Myometrial cell (primary cell): ENCODE data around the gene PACSIN2. TPM values are rescaled to one million over a fixed set of nuclear protein-coding genes. Genes with fewer than 3 reads are reported as not detected.

Experiments used
- total RNA-seq: library from RNA; depleted of rRNA; stranded (reverse); fragments of >200 nt; gene quantifications from 2 replicates; pipeline ENCODE4 v1.2.3, GENCODE V29; 2015

The PACSIN2 gene
- total RNA-seq = 42.1 and 50.0 TPM in 2 replicates

GRCh38 chr22:43014869-43015676 lies at the start of gene PACSIN2:
Gene PACSIN2 (minus strand): TSS chr22:43015149. CDS start chr22:42912080, 103,069 bp downstream.

GRCh38 chr22:42856865-42857704 lies 157.9 kb downstream of the PACSIN2 start, which contains the start of gene ARFGAP3:
Gene ARFGAP3 (minus strand): TSS chr22:42857273. CDS start chr22:42857182, 91 bp downstream.

Other genes starting within 250 kb of the PACSIN2 start
- 77.1 and 124 TPM in 2 replicates for gene ARFGAP3, start 157.9 kb downstream of the PACSIN2 start, total RNA-seq
- 9.7 and 11.2 TPM in 2 replicates for gene TTLL1, start 74.2 kb upstream of the PACSIN2 start, total RNA-seq
- gene BIK, start 95.6 kb upstream of the PACSIN2 start, total RNA-seq = not detected in 2 replicates
- gene MCAT, start 128.2 kb upstream of the PACSIN2 start, total RNA-seq = 28.0 and 29.7 TPM in 2 replicates
- 821 and 840 TPM in 2 replicates for gene TSPO, start 136.4 kb upstream of the PACSIN2 start, total RNA-seq
- 33.5 and 35.7 TPM in 2 replicates for gene TTLL12, start 172.0 kb upstream of the PACSIN2 start, total RNA-seq